Measurements from ENCODE around the gene HPS6. TPM values are rescaled to one million over a fixed set of nuclear protein-coding genes. Genes with fewer than 3 reads are reported as not detected.
A peak's percentile ranks its signal among the peaks of the same experiment; 100 is the strongest.

The HPS6 gene
- total and polyA plus RNA-seq, 10 donors: 7.2 to 29.5 (median 17.0) TPM

- Histone ChIP-seq H3K4me1 (peaks cover 55 to 79% (median 69%) of the 10 kb centered on the region in 6 donors), H3K4me3 (peak overlapping the region; percentile 59 to 97 (median 75)), H3K9me3 (no peaks in the 10 kb centered on the region), H3K27me3 (replicated peaks in 1 of 7) (no peaks in the 10 kb centered on the region), H3K36me3 (peaks cover 0 to 27% (median 25%) of the 10 kb centered on the region in 6 donors), H3K27ac (peak overlapping the region; percentile 55 to 99 (median 96))
- no peak for TF ChIP-seq POLR2A (IDR thresholded peaks at IDR 0.05)
- TF ChIP-seq, protein P1, sequence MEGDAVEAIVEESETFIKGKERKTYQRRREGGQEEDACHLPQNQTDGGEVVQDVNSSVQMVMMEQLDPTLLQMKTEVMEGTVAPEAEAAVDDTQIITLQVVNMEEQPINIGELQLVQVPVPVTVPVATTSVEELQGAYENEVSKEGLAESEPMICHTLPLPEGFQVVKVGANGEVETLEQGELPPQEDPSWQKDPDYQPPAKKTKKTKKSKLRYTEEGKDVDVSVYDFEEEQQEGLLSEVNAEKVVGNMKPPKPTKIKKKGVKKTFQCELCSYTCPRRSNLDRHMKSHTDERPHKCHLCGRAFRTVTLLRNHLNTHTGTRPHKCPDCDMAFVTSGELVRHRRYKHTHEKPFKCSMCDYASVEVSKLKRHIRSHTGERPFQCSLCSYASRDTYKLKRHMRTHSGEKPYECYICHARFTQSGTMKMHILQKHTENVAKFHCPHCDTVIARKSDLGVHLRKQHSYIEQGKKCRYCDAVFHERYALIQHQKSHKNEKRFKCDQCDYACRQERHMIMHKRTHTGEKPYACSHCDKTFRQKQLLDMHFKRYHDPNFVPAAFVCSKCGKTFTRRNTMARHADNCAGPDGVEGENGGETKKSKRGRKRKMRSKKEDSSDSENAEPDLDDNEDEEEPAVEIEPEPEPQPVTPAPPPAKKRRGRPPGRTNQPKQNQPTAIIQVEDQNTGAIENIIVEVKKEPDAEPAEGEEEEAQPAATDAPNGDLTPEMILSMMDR (IDR thresholded peaks at IDR 0.05 in 8 of 11, conservative IDR thresholded peaks at IDR 0.05 in 3 of 11): no peak
- TF ChIP-seq POLR2AphosphoS5 (IDR thresholded peaks at IDR 0.05): peak in 1 of 3 donors; percentile 15
- intact Hi-C loops (cut with DNase I; ENCODE audit: low total_unique reads): loop anchor here (10.0 kb wide), 1 partner anchor 49 kb away; the partner anchor contains the start of gene HPS6
- peak; percentile 87 for DNase-seq
- WGBS, 5 donors: 1 to 3% (median 1%) methylated on average over 13 to 45 of the region's 45 CpGs
Measured at GRCh38 chr10:102113956-102114857, 49.1 kb downstream of the HPS6 start.

DNA sequence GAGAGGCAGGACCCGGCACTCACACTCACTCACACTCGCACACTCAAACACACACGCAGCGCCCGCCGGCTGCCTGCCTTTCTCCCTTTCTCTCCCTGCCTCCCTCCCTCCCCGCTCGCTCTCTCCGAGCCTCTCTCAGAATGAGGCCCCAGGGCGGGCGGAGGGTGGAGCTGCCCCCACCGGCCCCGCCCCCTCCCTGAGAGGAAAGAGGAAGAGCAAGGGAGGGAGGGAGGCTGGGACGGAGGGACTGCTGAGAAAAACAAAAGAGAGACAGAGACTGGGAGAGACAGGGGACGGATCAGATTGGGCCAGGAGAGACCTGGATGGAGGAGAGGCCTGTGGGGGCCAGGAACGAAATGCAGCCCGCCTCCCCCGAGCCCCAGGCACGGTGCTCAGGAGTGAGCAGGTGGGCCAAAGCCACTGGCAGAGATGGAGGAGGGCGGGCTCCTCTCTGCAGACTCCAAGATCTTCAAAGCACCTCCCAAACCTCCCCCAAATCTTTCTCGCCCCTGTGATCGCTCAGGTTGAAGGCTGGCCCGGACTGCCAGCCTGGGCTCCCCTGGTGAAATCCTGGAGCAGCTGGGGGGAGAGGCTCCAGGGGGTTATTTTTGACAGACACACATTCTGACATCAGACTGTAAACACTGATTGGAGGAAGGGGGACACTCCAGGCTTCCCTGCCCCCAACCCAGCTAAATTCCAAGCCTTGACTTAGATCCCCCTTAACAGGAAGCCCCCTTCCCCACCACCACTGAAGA, 49.9 kb downstream of the HPS6 start:
- Histone ChIP-seq H3K9me3 (no peaks in the 10 kb centered on the region), H3K4me3 (peak overlapping the region; percentile 59 to 97 (median 75)), H3K27ac (peak overlapping the region; percentile 55 to 99 (median 96)), H3K4me1 (peaks cover 55 to 86% (median 71%) of the 10 kb centered on the region in 6 donors), H3K36me3 (peaks cover 0 to 19% (median 17%) of the 10 kb centered on the region in 6 donors), H3K27me3 (replicated peaks in 1 of 7) (no peaks in the 10 kb centered on the region)
- intact Hi-C loops (cut with DNase I; ENCODE audit: low total_unique reads): loop anchor here (10.0 kb wide), 1 partner anchor 50 kb away; the partner anchor contains the start of gene HPS6
- TF ChIP-seq POLR2AphosphoS5 (IDR thresholded peaks at IDR 0.05) (peak; percentile 90 to 95 (median 93)), POLR2A (IDR thresholded peaks at IDR 0.05) (peak in 1 of 3 donors; percentile 34)
- TF ChIP-seq, protein P1 (IDR thresholded peaks at IDR 0.05 in 8 of 11, conservative IDR thresholded peaks at IDR 0.05 in 3 of 11): peak in 1 of 11 experiments; percentile 19
- peak; percentile 98 for DNase-seq
- WGBS, 5 donors: 1 to 2% (median 1%) methylated on average over 16 to 23 of the region's 23 CpGs

DNA sequence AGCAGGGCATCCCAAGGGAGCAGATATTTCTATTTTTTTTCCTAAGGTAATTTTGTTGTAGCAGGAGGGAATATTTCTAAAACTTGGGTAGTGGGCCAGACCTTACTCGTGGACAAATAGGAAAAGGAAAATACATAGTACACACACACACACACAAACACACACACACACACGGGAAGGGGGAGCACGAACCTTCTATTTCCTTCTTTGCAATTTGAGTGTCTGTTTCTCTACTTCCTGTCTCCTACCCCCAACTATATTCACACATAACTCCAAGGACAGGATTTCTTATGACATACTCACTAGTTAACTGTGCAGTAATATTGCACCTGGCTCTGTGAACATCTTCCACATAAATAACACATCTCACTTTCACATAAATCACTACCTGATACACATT, 50.6 kb downstream of the HPS6 start:
- H3K4me3 ChIP-seq: peak overlapping the region in 6 of 8 donors; percentile 60 to 97 (median 77)
- DNase-seq: no peak
- H3K4me1 ChIP-seq: peaks cover 55 to 88% (median 72%) of the 10 kb centered on the region in 6 donors
- H3K27me3 ChIP-seq (replicated peaks in 1 of 7): no peaks in the 10 kb centered on the region
- intact Hi-C loops (cut with DNase I; ENCODE audit: low total_unique reads): loop anchor here (10.0 kb wide), 1 partner anchor 51 kb away; the partner anchor contains the start of gene HPS6
- peaks cover 0 to 12% (median 9%) of the 10 kb centered on the region in 6 donors for H3K36me3 ChIP-seq
- no peak for TF ChIP-seq POLR2AphosphoS5 (IDR thresholded peaks at IDR 0.05)
- no peak for TF ChIP-seq POLR2A (IDR thresholded peaks at IDR 0.05)
- TF ChIP-seq, protein P1 (IDR thresholded peaks at IDR 0.05 in 8 of 11, conservative IDR thresholded peaks at IDR 0.05 in 3 of 11): no peak
- H3K27ac ChIP-seq: peak overlapping the region; percentile 55 to 99 (median 96)
- no peaks in the 10 kb centered on the region for H3K9me3 ChIP-seq
- WGBS, 5 donors: 0 to 1% (median 0%) methylated on average over 3 of the region's 3 CpGs
